Caco-2 (cell line): ENCODE measurements around the gene TMEM229B. TPM values are rescaled to one million over a fixed set of nuclear protein-coding genes. Genes with fewer than 3 reads are reported as not detected.

ENCODE experiments used
- BruUV-seq: library from RNA; stranded (reverse); fragments of 400-500 nt; replicated peaks from 2 replicates; lab custom pipeline; 2021; lab: Mats Ljungman, UMichigan
- CTCF ChIA-PET: fragments of 300-600 bp; sonication (Branson Sonifier 250); formaldehyde crosslinking; loops from one replicate; lab custom pipeline; 2022; ENCODE audit warnings: antibody characterized with exemption; lab: Charles Lee
- POLR2A ChIA-PET: fragments of 300-600 bp; sonication (Branson Sonifier 250); formaldehyde crosslinking; loops from one replicate; lab custom pipeline; 2022; ENCODE audit warnings: antibody characterized with exemption; lab: Charles Lee
- DNase-seq, 2 experiments: peaks; one replicate each; pipeline versions ENCODE4 v3.0.0 to v3.0.0-alpha.2; 2020 to 2022
- H3K27me3 ChIP-seq: replicated peaks from 2 replicates; pipeline ENCODE4 v1.6.0; 2011; ENCODE audit warnings: low read length; ENCODE audit not compliant: control insufficient read depth, insufficient read depth
- H3K36me3 ChIP-seq: 2 replicates; pipeline ENCODE4 v1.5.1; 2011; ENCODE audit warnings: low read length; ENCODE audit not compliant: control insufficient read depth, insufficient read depth
- H3K4me1 ChIP-seq: fragments of 250-450 bp; sonication (Bioruptor Pico); 2 replicates; pipeline ENCODE4 v1.5.1; 2020; ENCODE audit warnings: mild to moderate bottlenecking
- H3K4me3 ChIP-seq: 2 replicates; pipeline ENCODE4 v1.5.1; 2011; ENCODE audit warnings: low read depth, mild to moderate bottlenecking, control low read depth, low read length
- H3K9me3 ChIP-seq: fragments of 250-450 bp; sonication (Bioruptor Pico); 2 replicates; pipeline ENCODE4 v1.5.1; 2020; ENCODE audit warnings: mild to moderate bottlenecking, moderate library complexity
- H3K27ac Mint-ChIP-seq: one replicate; pipeline ENCODE4 v1.8.0; 2022; ENCODE audit warnings: mixed read lengths; ENCODE audit not compliant: unreplicated experiment
- H3K27me3 Mint-ChIP-seq: one replicate; pipeline ENCODE4 v1.8.0; 2022; ENCODE audit warnings: mixed read lengths; ENCODE audit not compliant: insufficient read depth, unreplicated experiment
- H3K36me3 Mint-ChIP-seq: one replicate; pipeline ENCODE4 v1.8.0; 2022; ENCODE audit warnings: mild to moderate bottlenecking, mixed read lengths; ENCODE audit not compliant: insufficient read depth, unreplicated experiment
- H3K4me1 Mint-ChIP-seq: one replicate; pipeline ENCODE4 v1.8.0; 2022; ENCODE audit warnings: low read depth, mixed read lengths; ENCODE audit not compliant: unreplicated experiment
- H3K4me3 Mint-ChIP-seq: one replicate; pipeline ENCODE4 v1.8.0; 2022; ENCODE audit warnings: mild to moderate bottlenecking, moderate library complexity, mixed read lengths; ENCODE audit not compliant: unreplicated experiment
- H3K9me3 Mint-ChIP-seq: one replicate; pipeline ENCODE4 v1.8.0; 2022; ENCODE audit warnings: mixed read lengths; ENCODE audit not compliant: unreplicated experiment
- CTCF ChIP-seq, 2 experiments: fragments of 200-600 bp in 1 of 2; IDR thresholded peaks; 1 replicate in 1 of 2; 2 replicates in 1 of 2; pipeline versions ENCODE4 v1.5.1 to v1.8.0; 2011 to 2022; ENCODE audit warnings: antibody characterized with exemption in 1 of 2, control low read depth in 1 of 2, inconsistent platforms in 1 of 2, low read depth in 1 of 2, low read length in 1 of 2, mild to moderate bottlenecking in 1 of 2, moderate library complexity in 1 of 2; ENCODE audit not compliant: insufficient read depth in 1 of 2, severe bottlenecking in 1 of 2, unreplicated experiment in 1 of 2
- intact Hi-C: fragments of 100-400 bp; cut with micrococcal nuclease; formaldehyde crosslinking; loops from one replicate; pipeline ENCODE4 v1.10.0; 2022; ENCODE audit not compliant: unreplicated experiment
- total RNA-seq: library from RNA; stranded (reverse); gene quantifications from 2 replicates; pipeline ENCODE4 v1.2.3, GENCODE V29; 2022

Gene TMEM229B
- total RNA-seq, 1 experiment from 2014 or later: not detected

- no TSS peak for BruUV-seq
- Mint-ChIP-seq H3K9me3 (no peaks in the 10 kb centered on the region), H3K4me1 (no peaks in the 10 kb centered on the region), H3K27ac (no peak overlapping the region), H3K27me3 (no peaks in the 10 kb centered on the region), H3K4me3 (no peak overlapping the region), H3K36me3 (no peaks in the 10 kb centered on the region)
- Histone ChIP-seq H3K9me3 (no peaks in the 10 kb centered on the region), H3K4me3 (no peak overlapping the region), H3K36me3 (no peaks in the 10 kb centered on the region), H3K4me1 (peaks cover 8% of the 10 kb centered on the region), H3K27me3 (no peaks in the 10 kb centered on the region)
- no peak for TF ChIP-seq CTCF (IDR thresholded peaks at IDR 0.05; ENCODE audit: insufficient read depth in 1 of 2, low read depth in 1 of 2, low read length in 1 of 2, severe bottlenecking in 1 of 2, unreplicated experiment in 1 of 2)
- intact Hi-C loops: loop anchor here (5.0 kb wide), 1 partner anchor 137 kb away; no protein-coding TSS in a partner anchor
- no peak for DNase-seq
- ChIA-PET CTCF (interaction anchor here (0.6 to 3.2 kb wide), 2 partner anchors 11 to 103 kb away, joined by 3 to 9 read pairs; no protein-coding TSS in a partner anchor), POLR2A (no interaction called here)
Measured at GRCh38 chr14:67529947-67530935, 41.7 kb upstream of the TMEM229B start.

GRCh38 chr14:67528276-67528675 is 39.8 kb upstream of the TMEM229B start:
- no peaks in the 10 kb centered on the region for H3K36me3 ChIP-seq

More at GRCh38 chr14:67528276-67528675, 39.8 kb upstream of the TMEM229B start:
- Mint-ChIP-seq H3K4me3 (no peak overlapping the region), H3K27ac (no peak overlapping the region), H3K9me3 (no peaks in the 10 kb centered on the region), H3K27me3 (no peaks in the 10 kb centered on the region), H3K36me3 (no peaks in the 10 kb centered on the region), H3K4me1 (no peaks in the 10 kb centered on the region)
- ChIA-PET POLR2A (interaction anchor here (1.2 kb wide), 1 partner anchor 13 kb away, joined by 6 read pairs; no protein-coding TSS in a partner anchor), CTCF (interaction anchor here (0.5 to 2.3 kb wide), 6 partner anchors 14 to 176 kb away, joined by 3 to 21 read pairs (median 4); no protein-coding TSS in a partner anchor)
- Histone ChIP-seq H3K9me3 (no peaks in the 10 kb centered on the region), H3K27me3 (no peaks in the 10 kb centered on the region), H3K4me3 (no peak overlapping the region), H3K4me1 (peaks cover 5% of the 10 kb centered on the region; the same call in 1 of the 2 replicates)
- intact Hi-C loops: loop anchor here (5.0 kb wide), 1 partner anchor 139 kb away; no protein-coding TSS in a partner anchor
- no peak for DNase-seq
- BruUV-seq: no TSS peak
- no peak for TF ChIP-seq CTCF (IDR thresholded peaks at IDR 0.05; ENCODE audit: insufficient read depth in 1 of 2, low read depth in 1 of 2, low read length in 1 of 2, severe bottlenecking in 1 of 2, unreplicated experiment in 1 of 2)
